IMR-90 (cell line): ENCODE results near the gene ESYT3.

ENCODE experiments used
- BHLHE40 ChIP-seq: fragments of 150-350 bp; IDR thresholded peaks from 2 replicates; pipeline ENCODE4 v1.6.1; 2016; ENCODE audit warnings: mild to moderate bottlenecking, low read depth, low read length
- CEBPB ChIP-seq: IDR thresholded peaks from 2 replicates; pipeline ENCODE4 v1.6.1; 2012; ENCODE audit warnings: low read depth, low read length, improper control_type of control experiment
- FOS ChIP-seq: fragments of 150-350 bp; IDR thresholded peaks from 2 replicates; pipeline ENCODE4 v1.6.1; 2016; ENCODE audit warnings: low read depth, low read length
- MAFK ChIP-seq: IDR thresholded peaks from 2 replicates; pipeline ENCODE4 v1.6.1; 2012; ENCODE audit warnings: low read depth, low read length, improper control_type of control experiment
- MAZ ChIP-seq: IDR thresholded peaks from 2 replicates; pipeline ENCODE4 v1.6.1; 2012; ENCODE audit warnings: low read depth, mild to moderate bottlenecking, low read length, improper control_type of control experiment, moderate library complexity, borderline replicate concordance
- POLR2A ChIP-seq: IDR thresholded peaks from 2 replicates; pipeline ENCODE4 v1.6.1; 2012; ENCODE audit warnings: mild to moderate bottlenecking, low read depth, low read length
- RAD21 ChIP-seq: IDR thresholded peaks from 2 replicates; pipeline ENCODE4 v1.6.1; 2012; ENCODE audit warnings: low read length, improper control_type of control experiment
- RCOR1 ChIP-seq: IDR thresholded peaks from 2 replicates; pipeline ENCODE4 v1.6.1; 2012; ENCODE audit warnings: mild to moderate bottlenecking, low read length, improper control_type of control experiment; ENCODE audit not compliant: insufficient replicate concordance
- SMC3 ChIP-seq: fragments of 150-350 bp; IDR thresholded peaks from 2 replicates; pipeline ENCODE4 v1.6.1; 2016; ENCODE audit warnings: low read depth, mild to moderate bottlenecking, antibody characterized with exemption, low read length, moderate library complexity
- TF ChIP-seq, protein P1 (sequence below): conservative IDR thresholded peaks from 2 replicates; pipeline ENCODE4 v1.5.1; 2012; ENCODE audit warnings: mild to moderate bottlenecking, low read depth, low read length, improper control_type of control experiment
- TF ChIP-seq, protein P2 (sequence below): fragments of 150-350 bp; IDR thresholded peaks from 2 replicates; pipeline ENCODE4 v1.6.1; 2017; ENCODE audit warnings: mild to moderate bottlenecking, antibody characterized with exemption, low read length, low read depth

DNA sequence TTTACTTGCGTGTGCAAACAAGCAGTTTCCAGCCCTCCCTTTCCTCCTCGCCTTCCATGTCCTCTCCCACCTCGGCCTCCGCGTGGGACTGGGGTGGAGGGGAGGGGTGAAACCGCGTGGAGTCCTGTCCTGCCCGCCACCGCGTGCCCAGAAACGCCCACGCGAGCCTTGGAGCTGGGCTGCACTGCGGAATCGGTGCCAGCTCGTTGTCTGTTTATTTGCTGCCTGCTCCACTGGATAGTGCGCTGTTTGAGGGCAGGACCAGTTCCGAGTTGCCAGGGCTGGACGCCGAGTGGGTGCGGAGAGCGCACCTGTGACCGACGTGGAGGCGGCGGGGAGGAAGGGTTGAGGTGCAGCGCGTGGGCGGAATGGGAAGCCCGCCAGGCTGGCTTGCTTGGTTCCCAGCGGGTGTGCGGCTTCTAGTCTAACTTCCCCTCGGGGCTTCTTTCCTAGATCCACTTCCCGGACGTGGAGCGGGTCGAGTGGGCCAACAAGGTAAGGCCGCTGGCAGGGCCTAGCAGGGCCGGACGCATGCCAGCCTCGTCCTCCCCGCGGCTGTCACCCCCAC, 17.3 kb downstream of the ESYT3 start:
- TF ChIP-seq POLR2A, result no peak
- TF ChIP-seq, protein P1, sequence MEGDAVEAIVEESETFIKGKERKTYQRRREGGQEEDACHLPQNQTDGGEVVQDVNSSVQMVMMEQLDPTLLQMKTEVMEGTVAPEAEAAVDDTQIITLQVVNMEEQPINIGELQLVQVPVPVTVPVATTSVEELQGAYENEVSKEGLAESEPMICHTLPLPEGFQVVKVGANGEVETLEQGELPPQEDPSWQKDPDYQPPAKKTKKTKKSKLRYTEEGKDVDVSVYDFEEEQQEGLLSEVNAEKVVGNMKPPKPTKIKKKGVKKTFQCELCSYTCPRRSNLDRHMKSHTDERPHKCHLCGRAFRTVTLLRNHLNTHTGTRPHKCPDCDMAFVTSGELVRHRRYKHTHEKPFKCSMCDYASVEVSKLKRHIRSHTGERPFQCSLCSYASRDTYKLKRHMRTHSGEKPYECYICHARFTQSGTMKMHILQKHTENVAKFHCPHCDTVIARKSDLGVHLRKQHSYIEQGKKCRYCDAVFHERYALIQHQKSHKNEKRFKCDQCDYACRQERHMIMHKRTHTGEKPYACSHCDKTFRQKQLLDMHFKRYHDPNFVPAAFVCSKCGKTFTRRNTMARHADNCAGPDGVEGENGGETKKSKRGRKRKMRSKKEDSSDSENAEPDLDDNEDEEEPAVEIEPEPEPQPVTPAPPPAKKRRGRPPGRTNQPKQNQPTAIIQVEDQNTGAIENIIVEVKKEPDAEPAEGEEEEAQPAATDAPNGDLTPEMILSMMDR, result no peak
- TF ChIP-seq RCOR1, result no peak
- no peak for TF ChIP-seq RAD21
- no peak for TF ChIP-seq MAZ
- TF ChIP-seq FOS, result no peak
- TF ChIP-seq BHLHE40, result no peak
- TF ChIP-seq CEBPB, result no peak
- TF ChIP-seq SMC3, result no peak
- TF ChIP-seq, protein P2, sequence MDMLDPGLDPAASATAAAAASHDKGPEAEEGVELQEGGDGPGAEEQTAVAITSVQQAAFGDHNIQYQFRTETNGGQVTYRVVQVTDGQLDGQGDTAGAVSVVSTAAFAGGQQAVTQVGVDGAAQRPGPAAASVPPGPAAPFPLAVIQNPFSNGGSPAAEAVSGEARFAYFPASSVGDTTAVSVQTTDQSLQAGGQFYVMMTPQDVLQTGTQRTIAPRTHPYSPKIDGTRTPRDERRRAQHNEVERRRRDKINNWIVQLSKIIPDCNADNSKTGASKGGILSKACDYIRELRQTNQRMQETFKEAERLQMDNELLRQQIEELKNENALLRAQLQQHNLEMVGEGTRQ, result no peak
- TF ChIP-seq MAFK, result no peak
